Mesenchymal stem cell (in vitro differentiated cells and primary cell): ENCODE results near the gene MR1.

Experiments
- DNase-seq: peaks from one replicate; pipeline ENCODE4 v3.0.0-alpha.2; 2013
- H2AFZ ChIP-seq: one replicate; pipeline ENCODE4 v1.6.1; 2013; ENCODE audit warnings: low read depth, mild to moderate bottlenecking, control low read depth, inconsistent platforms, low read length, moderate library complexity
- H2AK5ac ChIP-seq: 2 replicates; pipeline ENCODE4 v1.6.1; 2013; ENCODE audit warnings: low read length, moderate library complexity, mild to moderate bottlenecking, inconsistent platforms; ENCODE audit not compliant: severe bottlenecking
- H2BK120ac ChIP-seq: one replicate; pipeline ENCODE4 v1.6.1; 2013; ENCODE audit warnings: low read depth, mild to moderate bottlenecking, inconsistent platforms, low read length, moderate library complexity
- H2BK12ac ChIP-seq, 2 experiments: one replicate each; pipeline ENCODE4 v1.6.1; 2013; ENCODE audit warnings: inconsistent platforms in 2 of 2, low read length in 2 of 2, mild to moderate bottlenecking in 2 of 2, moderate library complexity in 2 of 2, control low read depth in 1 of 2
- H2BK15ac ChIP-seq: one replicate; pipeline ENCODE4 v1.6.1; 2013; ENCODE audit warnings: mild to moderate bottlenecking, low read depth, inconsistent platforms; ENCODE audit not compliant: poor library complexity, severe bottlenecking
- H2BK5ac ChIP-seq: 2 replicates; pipeline ENCODE4 v1.6.1; 2013; ENCODE audit warnings: low read depth, mild to moderate bottlenecking, low read length, control low read depth, inconsistent platforms; ENCODE audit not compliant: poor library complexity, severe bottlenecking
- H3K14ac ChIP-seq, 2 experiments: one replicate each; pipeline ENCODE4 v1.6.1; 2013; ENCODE audit warnings: inconsistent platforms in 2 of 2, low read length in 2 of 2, control low read depth in 1 of 2, mild to moderate bottlenecking in 1 of 2, moderate library complexity in 1 of 2
- H3K18ac ChIP-seq, 2 experiments: one replicate each; pipeline ENCODE4 v1.6.1; 2013; ENCODE audit warnings: inconsistent platforms in 2 of 2, low read length in 2 of 2, control low read depth in 1 of 2, low read depth in 1 of 2, mild to moderate bottlenecking in 1 of 2
- H3K23ac ChIP-seq, 2 experiments: one replicate each; pipeline ENCODE4 v1.6.1; 2013; ENCODE audit warnings: inconsistent platforms in 2 of 2, low read length in 2 of 2, mild to moderate bottlenecking in 2 of 2, moderate library complexity in 2 of 2, control low read depth in 1 of 2
- H3K27ac ChIP-seq: 2 replicates; pipeline ENCODE4 v1.5.1; 2013; ENCODE audit warnings: mild to moderate bottlenecking, moderate library complexity, low read length, control low read depth, inconsistent platforms; ENCODE audit not compliant: poor library complexity, severe bottlenecking
- H3K27me3 ChIP-seq, 2 experiments: 2 replicates each; pipeline versions ENCODE4 v1.6.1 to v1.7.0; 2013; ENCODE audit warnings: low read length in 2 of 2, mild to moderate bottlenecking in 2 of 2, moderate library complexity in 2 of 2, control low read depth in 1 of 2, inconsistent platforms in 1 of 2; ENCODE audit not compliant: control insufficient read depth in 1 of 2, insufficient read depth in 1 of 2
- H3K36me3 ChIP-seq, 2 experiments: 2 replicates each; pipeline versions ENCODE4 v1.6.1 to v1.7.0; 2013; ENCODE audit warnings: low read length in 2 of 2, control low read depth in 1 of 2, inconsistent platforms in 1 of 2, low read depth in 1 of 2, mild to moderate bottlenecking in 1 of 2; ENCODE audit not compliant: insufficient read depth in 2 of 2, control insufficient read depth in 1 of 2
- H3K4ac ChIP-seq, 2 experiments: one replicate each; pipeline ENCODE4 v1.6.1; 2013; ENCODE audit warnings: inconsistent platforms in 2 of 2, low read length in 2 of 2, mild to moderate bottlenecking in 2 of 2, moderate library complexity in 2 of 2, control low read depth in 1 of 2, low read depth in 1 of 2
- H3K4me1 ChIP-seq: 2 replicates; pipeline ENCODE4 v1.6.1; 2013; ENCODE audit warnings: low read depth, low read length, control low read depth; ENCODE audit not compliant: control insufficient read depth, insufficient read depth
- H3K4me2 ChIP-seq: 2 replicates; pipeline ENCODE4 v1.6.1; 2013; ENCODE audit warnings: low read length, mild to moderate bottlenecking, inconsistent platforms; ENCODE audit not compliant: poor library complexity, severe bottlenecking
- H3K4me3 ChIP-seq, 2 experiments: 2 replicates each; pipeline versions ENCODE4 v1.5.1 to v1.7.0; 2013; ENCODE audit warnings: low read length in 2 of 2, mild to moderate bottlenecking in 2 of 2, control low read depth in 1 of 2, low read depth in 1 of 2; ENCODE audit not compliant: insufficient read depth in 1 of 2
- H3K79me1 ChIP-seq: replicated peaks from 2 replicates; pipeline ENCODE4 v1.6.1; 2013; ENCODE audit warnings: mild to moderate bottlenecking, control low read depth, low read length, inconsistent platforms; ENCODE audit not compliant: poor library complexity, severe bottlenecking
- H3K9ac ChIP-seq: 2 replicates; pipeline ENCODE4 v1.7.0; 2013; ENCODE audit warnings: mild to moderate bottlenecking, low read length, moderate library complexity
- H3K9me3 ChIP-seq: 2 replicates; pipeline ENCODE4 v1.7.0; 2013; ENCODE audit warnings: mild to moderate bottlenecking, low read length; ENCODE audit not compliant: control insufficient read depth
- H4K8ac ChIP-seq: one replicate; pipeline ENCODE4 v1.6.1; 2013; ENCODE audit warnings: inconsistent platforms, mild to moderate bottlenecking, low read length, moderate library complexity
- H4K91ac ChIP-seq: one replicate; pipeline ENCODE4 v1.6.1; 2013; ENCODE audit warnings: mild to moderate bottlenecking, low read length, inconsistent platforms
- WGBS: methylation state at CpG from one replicate; pipeline ENCODE4 v1.1.7; 2013; ENCODE audit warnings: mixed read lengths; 5-methylcytosine and 5-hydroxymethylcytosine counted together

The MR1 gene

GRCh38 chr1:181086926-181087325 lies 53.1 kb downstream of the MR1 start:
- H2BK15ac ChIP-seq: no peak overlapping the region
- peaks cover 3% of the 10 kb centered on the region for H3K79me1 ChIP-seq
- H2AK5ac ChIP-seq: no peak overlapping the region
- no peak overlapping the region for H3K27ac ChIP-seq
- H3K4me2 ChIP-seq: no peak overlapping the region
- WGBS: 69% methylated on average over 4 of the region's 5 CpGs
- H3K4me1 ChIP-seq: peaks cover 5% of the 10 kb centered on the region
- no peak overlapping the region for H3K18ac ChIP-seq
- H2AFZ ChIP-seq: no peak overlapping the region
- no peak overlapping the region for H3K4ac ChIP-seq
- DNase-seq: no peak
- peak overlapping the region; percentile 97 for H3K9ac ChIP-seq
- peak overlapping the region in 1 of 2 experiments; percentile 43 for H3K4me3 ChIP-seq
- no peak overlapping the region for H2BK5ac ChIP-seq
- no peak overlapping the region for H4K8ac ChIP-seq
- no peak overlapping the region for H2BK12ac ChIP-seq
- H3K9me3 ChIP-seq: no peaks in the 10 kb centered on the region
- no peak overlapping the region for H3K14ac ChIP-seq
- H2BK120ac ChIP-seq: no peak overlapping the region
- H4K91ac ChIP-seq: no peak overlapping the region
- no peak overlapping the region for H3K23ac ChIP-seq
- no peaks in the 10 kb centered on the region for H3K27me3 ChIP-seq
- peaks cover 7 to 22% of the 10 kb centered on the region in 2 experiments for H3K36me3 ChIP-seq

DNA sequence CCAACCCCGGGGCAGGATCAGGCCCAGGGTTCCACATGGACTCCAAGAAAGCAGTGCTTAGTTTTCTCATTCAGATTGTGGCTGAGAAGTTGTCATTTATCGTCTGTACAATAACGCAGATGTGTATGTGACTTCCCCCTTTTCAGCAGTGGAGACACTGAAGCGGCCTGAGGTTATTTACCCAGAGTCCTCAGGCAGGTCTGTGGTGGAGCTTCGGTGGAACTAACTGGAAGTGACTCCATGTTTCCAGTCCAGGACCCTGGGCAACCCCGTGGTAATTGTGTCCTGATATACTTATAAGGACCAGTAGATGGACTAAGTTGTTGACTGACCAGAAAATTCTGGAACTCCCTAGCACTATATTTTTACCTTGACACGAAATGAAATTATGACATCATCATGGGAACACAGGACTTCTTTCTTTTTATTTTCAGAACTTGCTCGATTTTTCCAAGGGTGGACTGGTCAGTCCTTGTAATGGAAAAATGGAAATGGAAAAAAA lies 53.7 kb downstream of the MR1 start:
- Histone ChIP-seq H2BK5ac (no peak overlapping the region), H3K4me1 (peaks cover 7% of the 10 kb centered on the region), H3K18ac (no peak overlapping the region), H3K4me2 (no peak overlapping the region), H3K27me3 (no peaks in the 10 kb centered on the region), H3K36me3 (peaks cover 7 to 26% of the 10 kb centered on the region in 2 experiments), H2BK15ac (no peak overlapping the region), H3K9me3 (no peaks in the 10 kb centered on the region), H4K8ac (no peak overlapping the region), H3K4me3 (peak overlapping the region in 1 of 2 experiments; percentile 85), H2BK12ac (no peak overlapping the region), H2BK120ac (no peak overlapping the region), H3K23ac (no peak overlapping the region), H2AK5ac (no peak overlapping the region), H3K9ac (peak overlapping the region; percentile 97), H3K79me1 (peaks cover 3% of the 10 kb centered on the region), H3K4ac (no peak overlapping the region), H3K14ac (no peak overlapping the region), H4K91ac (no peak overlapping the region), H3K27ac (no peak overlapping the region), H2AFZ (no peak overlapping the region)
- DNase-seq: no peak
- 87% methylated on average over 6 of the region's 8 CpGs for WGBS

GRCh38 chr1:181088079-181089016 lies 54.6 kb downstream of the MR1 start, which contains the start of gene IER5:
Gene IER5 (plus strand): TSS chr1:181088700. CDS start chr1:181088903, 203 bp downstream.
- Histone ChIP-seq H3K9me3 (no peaks in the 10 kb centered on the region), H2BK120ac (peak within 1 kb of the TSS; percentile 42), H3K18ac (peak within 1 kb of the TSS; percentile 79 to 82), H3K79me1 (peaks cover 3% of the 10 kb centered on the region), H3K9ac (peak within 1 kb of the TSS; percentile 97), H4K91ac (peak within 1 kb of the TSS; percentile 31), H2BK5ac (peak within 1 kb of the TSS; percentile 74), H3K27ac (peak within 1 kb of the TSS; percentile 75), H3K14ac (peak within 1 kb of the TSS; percentile 64 to 87), H3K27me3 (no peaks in the 10 kb centered on the region), H2AK5ac (no peak within 1 kb of the TSS), H2BK15ac (peak within 1 kb of the TSS; percentile 79), H3K36me3 (peaks cover 7 to 35% of the 10 kb centered on the region in 2 experiments), H3K4ac (peak within 1 kb of the TSS; percentile 40 to 59), H3K4me1 (peaks cover 7% of the 10 kb centered on the region), H3K4me2 (peak within 1 kb of the TSS; percentile 90), H3K23ac (peak within 1 kb of the TSS in 1 of 2 experiments; percentile 37), H3K4me3 (peak within 1 kb of the TSS; percentile 98 to 100), H4K8ac (peak within 1 kb of the TSS; percentile 59), H2BK12ac (peak within 1 kb of the TSS; percentile 11 to 40), H2AFZ (peak within 1 kb of the TSS; percentile 84)
- 3% methylated on average over 64 of the region's 76 CpGs for WGBS
- peak; percentile 97 for DNase-seq
